Amniotic stem cell (primary cell): ENCODE data around the gene AP1S1.

Experiments used
- DNase-seq: peaks from one replicate; lab custom pipeline; 2025; lab: John Stamatoyannopoulos, UW

AP1S1 gene

DNA sequence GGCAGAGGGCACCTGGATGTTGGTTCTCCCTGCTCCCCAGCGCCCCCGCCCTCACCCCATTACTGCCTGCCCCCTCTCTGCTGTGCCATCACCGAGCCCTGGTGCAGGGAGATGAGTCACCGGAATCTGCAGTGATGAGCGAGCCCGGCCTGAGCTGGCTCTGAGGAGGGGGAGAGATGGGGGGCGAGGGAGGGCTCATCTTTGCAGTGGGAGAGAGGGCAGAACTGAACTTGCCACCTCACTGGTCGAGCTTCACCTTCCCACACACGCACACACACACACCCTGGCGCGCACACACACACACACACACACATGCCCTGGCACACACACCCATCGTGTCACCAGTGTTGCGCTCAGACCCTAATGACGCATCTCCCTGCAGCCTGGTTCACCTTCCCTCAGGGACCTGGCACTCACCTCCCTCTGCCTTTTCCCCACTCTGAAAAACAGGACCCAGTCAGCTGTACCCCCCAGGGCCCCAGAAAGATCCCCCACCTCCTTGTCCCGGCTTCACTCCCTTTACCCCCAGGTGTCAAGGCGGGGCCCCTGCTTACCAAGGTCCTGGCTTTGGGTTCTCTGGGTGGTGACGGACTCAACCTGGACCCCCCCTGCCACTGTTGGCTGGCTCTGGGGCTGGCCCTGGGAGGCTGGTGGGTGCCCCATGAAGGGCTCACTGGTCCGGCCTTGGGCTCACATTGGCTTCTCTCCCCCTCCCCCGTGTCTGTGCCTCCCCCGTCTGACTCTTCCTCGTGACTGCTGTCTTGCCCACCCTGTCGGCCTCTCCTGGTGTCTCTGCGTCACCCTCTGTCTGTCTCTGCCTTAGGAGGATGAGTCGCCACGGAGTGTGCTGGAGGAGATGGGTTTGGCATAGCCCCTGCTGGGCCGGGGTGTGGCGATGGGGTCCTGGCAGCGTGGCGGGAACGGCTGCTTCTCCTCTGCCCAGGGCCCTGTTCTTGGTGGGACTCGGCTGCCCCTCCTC lies 5.7 kb downstream of the AP1S1 start:
- no peak for DNase-seq

DNA sequence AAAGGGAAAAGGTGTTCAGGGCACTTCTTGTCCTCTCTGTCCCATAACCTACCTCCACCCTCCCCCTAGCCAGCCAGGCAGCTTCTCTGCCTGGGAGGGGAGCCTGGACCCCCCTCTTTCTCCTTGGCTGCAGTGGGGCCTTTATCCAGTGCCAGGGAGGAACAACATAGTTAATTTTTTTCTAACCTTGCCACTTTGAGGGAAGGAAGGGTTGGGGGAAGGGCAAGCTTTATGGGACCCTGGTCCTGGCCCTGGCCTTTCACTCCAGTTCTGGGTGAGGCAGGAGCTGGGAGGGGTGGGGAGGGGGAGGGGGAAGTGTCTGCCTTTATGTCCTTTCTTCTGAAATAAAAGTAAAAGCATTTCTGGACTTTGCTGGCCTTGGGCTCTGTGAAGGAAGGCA lies 6.6 kb downstream of the AP1S1 start:
- DNase-seq, result no peak

DNA sequence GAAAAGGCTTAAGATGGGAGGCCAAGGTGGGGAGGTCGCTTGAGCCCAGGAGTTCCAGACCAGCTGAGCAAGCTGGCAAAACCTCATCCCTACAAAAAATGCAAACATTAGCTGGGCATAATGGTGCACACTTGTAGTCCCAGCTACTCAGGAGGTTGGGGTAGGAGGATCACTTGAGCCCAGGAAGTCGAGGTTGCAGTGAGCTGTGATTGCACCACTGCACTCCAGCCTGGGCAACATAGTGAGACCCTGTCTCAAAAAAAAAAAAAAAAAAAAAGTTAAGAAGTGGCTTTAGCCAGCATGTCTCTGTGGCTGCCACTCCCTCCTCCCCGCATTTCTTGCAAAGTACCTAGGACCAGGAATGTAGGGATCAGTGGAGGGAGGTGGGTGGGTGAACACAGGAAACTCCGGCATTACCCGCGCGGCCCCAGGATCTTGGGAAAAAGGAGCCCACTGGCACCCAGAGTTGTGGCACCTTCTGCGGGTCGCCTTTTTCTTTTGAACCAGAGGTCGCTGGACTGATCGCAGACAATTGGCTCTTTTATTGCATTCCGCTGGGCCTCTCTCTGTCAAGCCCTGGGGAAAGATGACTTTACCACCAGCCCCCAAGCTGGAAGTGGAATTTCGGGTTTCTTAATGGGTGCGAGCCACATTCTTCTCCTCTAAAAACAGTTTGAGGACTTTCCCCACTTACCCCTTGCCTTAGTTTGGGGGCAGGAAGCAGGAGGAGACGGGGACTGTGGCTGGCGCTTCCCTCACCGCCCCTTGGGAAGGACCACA lies 7.6 kb downstream of the AP1S1 start:
- no peak for DNase-seq

DNA sequence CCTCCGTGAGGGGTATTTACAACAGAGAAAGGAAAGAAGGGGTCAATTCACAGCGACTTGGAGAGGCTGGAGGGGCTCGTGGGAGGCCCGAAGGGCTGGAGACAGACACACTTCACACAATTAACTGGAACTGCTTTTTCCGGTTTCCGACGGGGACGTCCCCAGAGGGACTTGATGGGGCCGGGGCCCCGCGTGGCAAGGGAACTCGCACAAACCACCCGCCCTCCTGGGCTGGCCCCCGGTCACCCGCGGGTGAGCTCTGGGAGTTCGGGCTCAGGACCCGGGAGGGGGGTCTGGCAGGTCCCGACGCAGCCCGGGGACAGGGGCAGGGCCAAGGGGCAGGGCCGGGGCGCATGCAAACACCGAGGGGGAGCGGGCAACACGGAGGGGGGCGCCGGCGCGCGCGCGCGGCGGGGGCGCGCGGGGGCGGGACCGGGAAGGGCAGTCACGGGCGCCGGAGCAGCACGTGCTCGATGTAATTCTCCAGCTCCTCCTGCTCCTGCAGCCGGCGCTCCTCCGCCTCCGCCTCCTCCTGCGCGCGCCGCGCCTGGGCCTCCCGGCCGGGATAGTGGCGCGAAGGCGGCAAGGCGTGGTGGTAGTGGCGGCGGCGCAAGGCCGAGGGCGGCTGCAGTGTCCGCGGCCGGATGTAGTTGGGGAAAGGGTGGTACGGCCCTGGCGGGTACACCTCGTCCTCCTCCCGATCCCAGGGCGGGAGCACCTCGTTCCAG lies 8.4 kb downstream of the AP1S1 start:
- DNase-seq, result no peak

DNA sequence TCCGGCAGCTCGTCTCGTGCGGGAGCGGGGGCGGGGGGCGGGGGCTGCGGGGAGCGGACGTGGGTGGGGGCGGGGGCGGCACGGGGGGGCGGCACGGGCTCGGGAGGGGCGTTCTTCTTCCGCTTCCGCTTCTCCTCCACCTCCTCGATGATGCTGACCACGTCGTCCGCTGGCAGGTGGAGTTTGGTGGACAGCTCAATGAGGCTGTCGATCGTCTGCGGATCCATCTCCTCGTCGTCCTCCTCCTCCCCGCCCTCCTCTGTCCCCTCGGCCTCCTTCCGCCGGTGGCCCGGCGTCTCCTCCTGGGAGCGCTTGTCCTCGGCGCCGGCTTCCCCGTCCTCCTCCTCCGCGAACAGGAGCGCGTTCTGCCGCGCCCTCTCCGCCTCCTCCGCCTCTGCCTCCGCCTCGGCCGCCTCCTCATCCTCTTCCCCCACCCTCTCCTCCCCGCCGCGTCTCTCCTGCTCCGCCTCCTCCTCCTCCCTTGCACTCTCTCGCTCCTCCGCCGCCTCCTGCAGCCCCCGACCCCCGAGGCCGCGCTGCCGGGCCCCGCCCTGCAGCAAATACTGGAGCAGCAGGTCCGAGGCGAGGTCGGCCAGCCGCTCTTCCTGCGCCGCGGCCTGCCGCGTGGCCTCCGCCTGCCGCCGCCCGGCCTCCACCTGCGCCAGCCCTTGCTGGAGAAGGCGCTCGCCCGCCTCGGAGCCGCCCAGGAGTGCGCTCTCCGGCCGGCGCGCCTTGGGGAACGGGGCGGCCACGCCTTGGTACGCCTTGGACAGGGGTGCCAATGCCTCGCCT lies 9.2 kb downstream of the AP1S1 start:
- no peak for DNase-seq

DNA sequence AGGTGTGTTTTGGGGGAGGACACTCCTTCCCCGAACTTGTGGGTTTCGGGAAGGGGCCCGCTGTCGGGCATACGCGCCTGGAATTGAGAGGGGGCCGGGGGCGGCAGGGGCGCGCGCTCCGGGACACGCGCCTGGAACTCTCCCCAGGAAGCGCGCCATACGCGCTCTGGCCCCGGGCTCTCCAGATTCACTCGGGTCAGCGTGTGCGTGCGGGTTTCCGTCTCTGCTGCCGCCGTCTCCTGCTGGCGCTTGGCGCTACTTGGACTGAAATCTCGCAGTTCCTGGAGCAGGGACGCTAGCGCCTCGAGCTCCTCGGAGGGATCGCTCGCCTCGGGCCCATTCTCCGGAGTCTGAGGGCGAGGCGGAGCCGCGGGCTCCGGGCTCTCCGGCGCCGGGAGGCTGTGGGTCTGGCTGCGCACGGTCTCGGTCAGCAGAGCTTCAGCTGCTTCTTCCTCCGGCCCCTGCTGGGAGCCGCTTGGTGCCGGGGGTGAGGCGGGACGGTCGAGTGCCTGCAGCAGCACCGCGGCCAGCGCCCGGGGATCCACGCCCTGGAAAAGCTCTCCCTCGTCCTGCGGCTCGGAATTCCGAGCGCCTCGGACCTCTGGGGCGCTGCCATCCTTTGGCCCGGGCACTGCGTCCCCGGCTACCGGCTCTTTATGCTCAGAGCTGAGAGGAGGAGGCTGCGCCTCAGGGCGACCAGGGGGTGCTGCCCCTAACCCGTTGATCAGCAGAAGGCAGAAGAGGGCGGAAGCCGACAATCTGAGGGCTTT lies 10.0 kb downstream of the AP1S1 start:
- no peak for DNase-seq

DNA sequence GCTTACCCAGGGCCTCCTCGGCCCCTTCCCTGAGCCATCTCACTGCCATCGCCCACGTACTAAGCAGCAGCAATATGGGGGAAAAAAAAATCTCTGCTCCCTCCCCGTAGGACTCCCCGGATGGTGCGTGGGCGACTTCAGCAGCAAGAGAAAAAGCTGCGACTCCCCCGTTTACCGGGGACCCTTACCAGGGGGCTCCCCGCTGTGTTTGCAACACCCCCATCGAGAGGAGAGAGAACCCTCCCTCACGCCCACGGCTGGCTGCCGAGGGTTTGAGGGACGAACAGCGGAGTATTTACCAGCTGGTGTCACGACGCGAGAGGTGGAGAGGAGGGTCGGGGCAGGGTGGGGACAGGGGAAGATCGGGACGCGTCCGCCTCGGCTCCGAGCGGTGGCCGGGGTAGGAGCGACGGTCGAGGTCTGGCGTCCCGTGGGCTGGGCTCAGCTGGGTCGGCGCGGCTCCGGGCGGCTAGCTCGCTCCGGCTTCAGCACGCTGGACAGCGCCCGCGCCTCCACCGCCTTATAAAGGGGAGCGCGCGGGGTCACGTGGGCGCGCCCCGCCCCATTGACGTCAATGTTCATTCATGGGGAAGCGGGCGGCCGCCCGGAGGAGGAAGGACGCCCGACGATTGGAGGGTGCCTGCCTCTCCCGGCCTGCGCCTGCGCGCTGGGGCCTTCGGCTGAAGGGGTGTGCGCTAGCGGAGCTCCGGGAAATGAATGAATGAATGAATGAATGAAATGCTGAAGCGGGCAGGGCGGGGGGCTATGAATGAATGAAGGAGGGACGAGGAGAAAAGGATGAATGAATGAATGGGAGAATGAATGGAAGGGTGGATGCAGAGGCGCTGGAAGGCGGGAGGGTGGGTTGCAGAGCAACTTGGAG lies 11.0 kb downstream of the AP1S1 start, which contains the start of gene VGF:
Gene VGF (minus strand): TSS at position 495 of the 883 bp plus-strand sequence. CDS start 726 bp downstream, outside the sequence.
- peak; percentile 77 for DNase-seq

DNA sequence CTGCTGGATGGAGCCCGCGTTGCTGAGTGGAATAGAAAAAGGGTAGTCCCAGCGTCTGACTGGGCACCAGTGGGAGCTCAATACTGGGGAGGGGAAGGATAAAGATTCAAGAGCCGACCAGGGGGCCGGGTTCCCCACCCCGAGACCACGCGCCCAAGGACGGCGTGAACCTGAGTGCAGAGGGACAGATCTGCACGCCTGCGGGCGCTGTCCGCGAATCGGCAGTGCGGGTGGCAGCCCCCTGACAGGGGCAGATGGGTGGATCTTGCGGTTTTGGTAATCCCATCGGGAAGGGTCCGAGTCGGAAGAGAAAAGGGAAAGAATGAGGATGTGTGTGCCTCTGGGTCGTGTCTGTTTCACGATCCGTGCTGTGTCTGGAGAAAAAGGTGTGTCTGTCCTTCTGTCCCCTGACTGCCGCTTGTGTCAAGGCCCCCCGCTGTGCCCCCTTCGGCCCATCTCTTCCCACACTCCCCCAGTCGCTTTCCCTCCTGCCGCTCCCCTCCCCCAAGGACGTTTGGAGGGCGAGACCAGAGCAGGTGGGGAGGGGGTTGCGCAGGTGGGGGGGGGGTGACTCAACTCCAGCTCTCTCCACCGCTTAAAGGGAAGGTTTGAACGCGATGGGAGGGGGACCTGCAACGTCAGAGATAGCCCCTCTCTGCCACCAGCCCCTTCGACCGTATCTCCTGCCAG lies 11.8 kb downstream of the AP1S1 start:
- DNase-seq, result no peak

DNA sequence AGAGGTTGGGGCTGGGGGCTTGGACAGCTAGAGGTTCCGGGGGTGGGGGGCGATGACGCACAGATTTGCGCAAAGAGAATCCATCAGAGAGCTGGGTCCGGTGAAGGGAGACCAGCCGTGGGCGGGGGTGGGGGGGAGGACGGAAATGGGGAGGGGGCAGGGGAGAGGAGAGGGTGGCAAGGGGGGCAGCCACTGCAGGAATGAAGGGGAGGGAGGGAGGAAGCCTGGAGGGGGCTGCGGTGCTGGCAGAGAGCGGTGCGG lies 12.3 kb downstream of the AP1S1 start:
- DNase-seq, result no peak

DNA sequence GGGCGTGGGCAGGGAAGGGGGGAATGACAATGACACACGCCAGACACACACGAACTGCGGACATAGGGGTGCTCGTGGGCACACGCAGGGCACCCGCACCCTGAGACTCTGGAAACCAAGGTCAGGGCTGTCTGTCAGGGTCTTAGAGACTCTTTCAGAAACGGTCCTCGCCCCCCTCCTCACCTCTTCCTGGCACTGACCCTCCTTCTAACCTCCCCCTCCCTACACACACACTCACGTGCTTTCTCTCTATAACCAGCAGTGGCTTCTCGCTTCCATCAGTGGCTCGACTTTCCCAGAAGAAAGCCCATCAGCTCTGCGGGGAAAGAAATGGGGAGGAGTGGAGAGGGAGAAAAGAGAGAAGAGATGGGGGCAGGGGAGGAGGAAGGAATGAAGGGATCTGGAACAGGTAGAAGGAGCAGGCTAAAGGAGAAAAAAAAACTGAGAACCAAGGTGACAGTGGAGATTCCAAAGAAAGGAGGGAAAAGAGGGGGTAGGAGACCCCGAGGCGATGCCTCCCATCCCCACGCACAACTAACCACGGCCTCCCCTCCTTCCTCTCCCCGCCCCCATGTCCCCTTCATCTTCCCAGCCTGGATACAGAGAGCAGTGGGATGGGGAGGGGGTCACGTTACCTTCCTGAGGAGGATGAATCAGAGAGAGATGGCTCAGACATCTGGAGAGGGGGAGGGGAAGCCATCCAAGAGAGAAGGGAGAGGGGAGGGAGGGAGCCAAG lies 12.8 kb downstream of the AP1S1 start:
- no peak for DNase-seq

DNA sequence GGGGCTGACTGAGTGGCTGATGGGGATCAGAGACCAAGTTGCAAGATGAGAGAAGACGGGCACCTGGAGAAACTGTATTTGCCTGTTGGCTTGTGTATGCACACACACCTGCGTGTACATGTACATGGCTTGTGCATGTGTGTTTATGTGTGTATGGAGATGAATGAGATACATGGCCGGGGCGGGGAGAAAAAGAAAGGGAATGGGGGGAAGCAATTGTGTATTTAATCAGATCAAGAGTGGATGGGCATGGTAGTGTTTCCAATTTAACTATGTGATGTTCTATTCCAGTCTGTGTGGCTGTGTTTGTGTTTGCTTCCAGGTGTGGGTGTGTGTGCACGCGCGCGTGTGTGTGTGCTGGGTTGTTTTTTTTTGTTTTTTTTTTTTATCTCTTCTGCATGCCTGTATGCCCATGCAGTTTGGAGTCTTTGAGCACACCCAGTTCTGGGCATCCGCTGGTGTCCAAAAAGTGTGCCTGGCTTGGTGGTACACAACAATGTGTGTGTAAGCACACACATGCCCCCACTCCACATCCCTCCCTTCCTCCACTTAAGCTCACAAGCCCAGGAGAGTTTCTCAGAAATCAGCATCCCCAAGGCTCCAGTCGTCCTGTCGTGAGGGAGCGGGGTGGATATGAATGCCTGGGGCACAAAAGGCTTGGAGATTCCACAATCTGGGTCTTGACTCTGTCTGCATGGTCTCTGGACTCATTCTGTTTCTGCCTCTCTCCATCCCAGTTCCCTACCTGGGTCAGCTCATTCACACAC lies 13.6 kb downstream of the AP1S1 start:
- DNase-seq, result no peak

DNA sequence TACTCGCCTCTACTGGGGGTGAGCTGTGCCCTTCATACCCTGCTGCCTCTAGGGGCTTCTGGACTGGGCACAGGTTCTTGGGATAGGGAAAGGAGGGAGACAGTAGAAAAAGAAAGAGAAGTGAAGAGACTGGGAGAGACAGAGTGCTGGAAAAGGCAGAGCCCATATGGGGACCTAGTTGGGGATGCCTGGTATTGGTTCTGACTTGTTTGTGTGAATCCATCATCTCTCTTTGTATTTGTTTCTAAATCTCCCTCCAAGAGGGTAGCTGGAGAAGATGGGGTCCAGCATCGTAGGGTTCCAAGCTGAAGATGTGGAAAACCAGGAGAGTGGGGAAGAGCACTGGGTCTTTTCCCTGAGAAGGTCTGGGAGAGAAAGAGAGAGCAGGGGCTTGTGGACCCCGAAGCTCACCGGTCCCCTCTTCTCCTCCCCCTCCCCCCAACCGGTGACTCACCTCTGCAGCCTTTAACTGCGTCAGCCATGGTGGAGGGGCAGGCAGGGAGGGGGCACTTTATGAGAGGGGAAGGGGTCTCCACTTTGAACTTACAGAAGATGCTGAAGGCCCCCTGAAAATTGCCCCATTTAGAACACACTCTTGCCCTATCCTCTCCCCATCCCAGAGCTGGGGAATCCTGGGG lies 14.3 kb downstream of the AP1S1 start:
- DNase-seq, result no peak

DNA sequence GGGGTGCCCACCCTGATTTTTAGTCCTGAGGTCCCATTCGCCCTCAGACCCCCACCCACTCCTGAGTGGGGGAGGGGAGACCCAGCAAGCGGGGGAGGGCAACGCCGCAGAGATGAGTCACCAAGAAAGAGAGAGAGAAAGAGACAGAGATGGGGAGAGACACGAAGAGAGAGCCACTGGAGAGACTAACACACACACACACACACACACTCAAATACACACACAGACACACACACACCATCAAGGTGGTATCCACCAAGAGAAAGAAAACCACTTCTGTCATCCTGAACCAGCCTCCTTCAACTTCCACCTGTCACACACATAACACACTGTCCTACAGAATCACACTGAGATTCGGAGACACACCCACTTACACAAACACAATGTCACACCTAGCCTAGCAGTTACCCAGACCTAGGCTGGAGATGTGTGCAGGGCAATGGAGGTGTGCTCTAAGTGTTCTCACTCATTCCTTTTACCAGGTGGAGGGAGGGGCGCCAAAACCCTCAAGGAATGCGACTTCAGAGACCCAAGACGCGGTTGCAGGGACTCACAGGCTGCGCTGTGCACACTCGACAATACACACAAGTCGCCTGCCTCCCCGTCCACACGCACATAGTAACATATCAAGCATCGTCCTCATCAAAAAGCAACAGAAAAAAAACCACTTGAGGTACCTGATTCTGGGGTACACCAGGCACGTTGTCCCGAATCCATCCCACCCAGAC lies 15.0 kb downstream of the AP1S1 start:
- no peak for DNase-seq

DNA sequence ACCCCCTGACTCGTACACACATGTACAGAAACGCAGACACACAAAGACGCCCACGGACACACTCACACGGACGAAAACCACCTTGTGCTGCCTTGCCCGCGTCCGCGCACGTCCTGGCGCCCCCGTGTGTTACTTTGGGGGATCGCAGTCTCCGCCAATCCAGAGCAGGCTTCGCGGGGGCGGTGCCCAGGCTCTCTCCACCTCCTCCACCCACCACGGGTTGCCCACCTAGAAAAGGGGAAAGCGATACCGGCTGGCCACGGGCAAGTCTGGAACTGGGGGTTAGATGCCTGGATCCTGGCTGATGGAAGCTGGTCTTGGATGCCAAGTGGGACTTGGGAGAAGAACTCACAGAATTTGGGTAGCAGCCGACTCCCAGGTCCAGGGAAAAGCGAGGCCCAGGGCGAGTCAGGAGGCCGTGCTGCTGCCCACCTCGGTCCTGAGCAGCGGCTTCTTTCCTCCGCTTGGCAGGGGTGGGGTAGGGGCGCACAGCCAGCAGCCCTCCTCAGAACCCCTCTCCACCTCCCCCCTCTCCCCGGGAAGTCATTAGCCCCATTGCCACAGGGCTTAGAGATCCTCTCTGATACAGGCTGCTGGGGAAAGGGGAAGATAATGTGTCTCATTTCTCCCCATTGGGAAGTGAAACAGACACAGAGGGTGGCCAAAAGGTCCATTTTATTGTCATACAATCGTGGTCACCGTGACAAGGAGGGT lies 15.7 kb downstream of the AP1S1 start:
- no peak for DNase-seq

DNA sequence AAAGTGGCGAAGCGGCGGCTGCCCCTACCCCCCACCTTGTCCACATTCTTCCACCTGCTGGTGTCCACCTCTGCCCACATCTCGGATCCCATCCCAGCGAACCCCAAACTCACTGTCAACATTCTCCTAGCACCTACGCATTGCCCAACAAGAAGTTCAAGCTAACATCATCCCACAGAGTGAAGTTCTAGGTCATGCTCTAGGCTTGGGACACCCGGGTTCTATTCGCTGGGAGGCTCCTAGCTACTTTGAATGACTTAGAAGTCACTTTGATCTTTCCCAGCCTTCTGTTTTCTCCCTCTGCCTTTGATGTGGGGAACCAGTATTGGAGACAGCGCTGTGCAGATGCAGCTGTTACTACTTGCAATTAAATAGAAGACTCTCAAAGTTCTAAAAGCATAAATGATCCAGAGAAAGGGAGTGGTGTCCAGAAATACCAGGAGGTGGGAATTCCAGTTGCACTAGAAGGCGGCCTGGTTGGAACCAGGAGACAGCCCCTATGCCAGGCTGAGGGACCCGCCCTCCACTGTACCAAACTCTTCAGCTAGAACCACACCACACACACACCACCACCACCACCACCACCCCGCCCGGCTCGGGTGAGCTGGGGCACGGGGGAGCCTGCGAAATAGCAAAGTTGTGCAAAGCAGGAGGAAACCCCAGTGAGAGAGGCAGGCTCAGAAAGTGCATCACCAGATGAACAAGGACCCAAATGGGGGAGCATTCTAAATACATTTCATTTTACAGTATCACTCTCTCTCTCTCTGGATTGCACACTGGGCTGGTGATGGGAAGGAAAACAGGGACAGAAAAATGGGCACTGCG lies 16.6 kb downstream of the AP1S1 start:
- no peak for DNase-seq
